Anterior cingulate cortex (tissue), 58 donors: ENCODE results near the gene ORC3.

Experiments used
- DNase-seq, 58 donors: peaks; one replicate each; lab custom pipeline; 2025; lab: John Stamatoyannopoulos, UW

ORC3 gene

GRCh38 chr6:87589693-87590416 lies at the start of gene ORC3, which contains the start of gene RARS2:
TSS of gene ORC3 (plus strand) at chr6:87590135. CDS start at chr6:87590169, 34 bp downstream.
TSS of gene RARS2 (minus strand) at chr6:87589987. CDS start at chr6:87589957, 30 bp downstream.
- DNase-seq: peak; percentile 64 to 98 (median 94)

DNA sequence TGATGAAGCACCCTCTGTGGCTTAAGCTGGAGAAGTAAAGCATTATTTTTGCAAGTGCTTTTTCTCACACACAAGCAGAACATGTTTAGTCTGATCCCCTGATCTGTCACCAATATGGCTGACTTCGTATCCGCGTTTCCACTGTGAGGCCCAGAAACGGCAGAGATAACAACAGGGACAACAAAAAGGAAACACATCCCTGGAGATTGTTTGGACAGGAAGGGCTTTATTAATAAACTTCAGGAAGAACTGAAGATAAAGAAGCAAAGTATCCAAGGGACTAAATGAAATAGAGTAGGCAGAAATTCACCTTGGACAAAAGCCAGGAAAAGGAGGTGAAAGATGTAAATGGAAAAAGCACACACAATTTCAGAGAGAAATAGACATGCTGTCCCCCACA lies 49.4 kb upstream of the ORC3 start:
- DNase-seq: no peak

DNA sequence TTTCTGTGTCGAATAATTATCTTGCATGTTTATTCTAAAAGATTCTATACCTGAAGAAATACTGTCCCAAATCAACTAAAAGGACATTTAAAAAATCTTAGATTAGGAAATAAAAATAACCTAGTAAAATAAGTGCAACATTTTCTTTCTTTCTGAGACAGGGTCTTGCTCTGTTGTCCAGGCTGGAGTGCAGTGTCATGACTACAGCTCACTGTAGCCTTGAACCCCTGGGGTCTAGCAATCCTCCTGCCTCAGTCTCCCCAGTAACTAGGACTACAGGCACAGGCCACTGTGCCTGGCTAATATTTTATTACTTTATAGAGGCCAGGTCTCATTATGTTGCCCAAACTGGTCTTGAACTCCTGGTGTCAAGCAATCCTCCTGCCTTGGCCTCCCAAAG lies 48.9 kb upstream of the ORC3 start:
- no peak for DNase-seq

DNA sequence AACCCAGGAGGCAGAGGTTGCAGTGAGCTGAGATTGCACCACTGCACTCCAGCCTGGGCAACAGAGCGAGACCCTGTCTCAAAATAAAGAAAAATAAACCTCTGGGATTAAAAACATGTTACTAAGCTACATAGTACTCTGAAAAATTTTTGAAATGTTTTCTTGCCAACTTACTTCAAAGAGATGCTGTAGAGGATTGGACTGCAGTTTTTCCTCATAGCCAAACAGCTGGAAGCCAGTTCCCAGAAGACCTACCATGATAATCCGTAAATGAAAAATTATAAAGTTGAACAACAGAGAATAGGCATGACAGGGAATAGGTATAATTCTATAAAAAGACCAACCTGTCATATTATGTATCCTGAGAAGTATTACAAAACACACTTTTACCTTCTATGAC lies 48.2 kb upstream of the ORC3 start:
- no peak for DNase-seq

DNA sequence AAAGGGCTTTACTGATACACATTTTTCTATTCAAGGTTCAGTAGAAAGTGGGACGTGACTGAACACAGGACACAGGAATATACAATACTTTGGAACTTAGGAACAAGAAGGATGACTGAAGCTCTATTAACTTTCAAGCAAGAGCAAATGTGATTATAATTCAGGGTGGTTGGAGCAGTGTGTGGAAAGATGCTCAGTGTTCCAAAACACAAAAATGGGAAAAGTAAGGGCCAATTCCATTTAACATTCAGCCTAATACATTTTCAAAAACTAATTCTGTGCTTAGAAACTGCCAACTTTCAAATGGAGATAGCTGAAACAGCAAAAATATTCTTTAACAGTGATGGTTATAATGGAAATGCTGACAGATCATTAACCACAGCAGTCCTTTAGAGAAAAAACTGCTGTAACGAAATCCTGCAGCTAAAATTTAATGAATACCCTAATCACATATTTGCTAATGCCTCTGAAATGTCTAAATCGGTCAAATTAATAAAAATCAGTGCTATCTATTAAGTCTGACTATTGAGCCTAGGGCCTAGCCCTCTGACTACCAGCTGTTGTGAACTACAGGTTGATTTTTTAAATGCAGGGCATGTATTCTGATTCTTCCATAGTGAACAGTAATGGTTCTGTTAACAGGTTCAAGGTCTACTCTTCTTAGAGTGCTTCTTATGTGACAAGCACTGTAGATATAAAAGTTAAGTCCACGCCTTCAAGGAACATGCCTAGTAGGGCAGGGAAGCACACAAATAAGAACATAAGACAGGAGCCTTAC lies 46.0 kb upstream of the ORC3 start:
- DNase-seq: no peak

DNA sequence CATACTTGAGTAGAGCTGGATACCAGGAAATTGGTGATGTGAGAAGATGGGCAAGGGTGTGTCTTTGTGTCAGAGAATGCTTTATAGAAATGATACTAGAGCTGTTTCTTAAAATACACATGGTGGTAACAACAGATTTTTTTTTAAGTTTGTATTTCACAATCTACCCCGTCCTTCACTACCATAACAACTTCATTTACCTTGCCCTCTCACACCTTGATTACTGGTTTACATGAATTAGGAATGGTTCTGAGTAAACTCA lies 45.5 kb upstream of the ORC3 start:
- no peak for DNase-seq

DNA sequence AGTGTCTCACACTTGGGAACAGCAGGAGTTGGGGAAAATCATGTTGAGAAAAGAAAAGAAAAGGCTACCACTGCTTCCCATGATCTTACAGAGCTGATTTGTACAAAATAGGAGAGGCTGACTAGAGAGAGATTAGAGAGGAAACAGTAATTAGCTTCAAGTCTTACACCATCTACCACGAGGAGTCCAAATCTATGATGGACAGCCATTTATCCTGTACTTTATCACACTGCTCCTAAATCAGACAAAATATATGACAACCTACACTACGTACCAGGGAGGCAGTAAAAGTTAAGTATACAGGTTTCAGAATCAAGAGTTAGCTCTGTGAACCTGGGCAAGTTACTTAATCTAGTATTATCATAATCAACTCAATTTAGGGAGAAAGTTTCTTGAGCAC lies 38.1 kb upstream of the ORC3 start:
- no peak for DNase-seq

DNA sequence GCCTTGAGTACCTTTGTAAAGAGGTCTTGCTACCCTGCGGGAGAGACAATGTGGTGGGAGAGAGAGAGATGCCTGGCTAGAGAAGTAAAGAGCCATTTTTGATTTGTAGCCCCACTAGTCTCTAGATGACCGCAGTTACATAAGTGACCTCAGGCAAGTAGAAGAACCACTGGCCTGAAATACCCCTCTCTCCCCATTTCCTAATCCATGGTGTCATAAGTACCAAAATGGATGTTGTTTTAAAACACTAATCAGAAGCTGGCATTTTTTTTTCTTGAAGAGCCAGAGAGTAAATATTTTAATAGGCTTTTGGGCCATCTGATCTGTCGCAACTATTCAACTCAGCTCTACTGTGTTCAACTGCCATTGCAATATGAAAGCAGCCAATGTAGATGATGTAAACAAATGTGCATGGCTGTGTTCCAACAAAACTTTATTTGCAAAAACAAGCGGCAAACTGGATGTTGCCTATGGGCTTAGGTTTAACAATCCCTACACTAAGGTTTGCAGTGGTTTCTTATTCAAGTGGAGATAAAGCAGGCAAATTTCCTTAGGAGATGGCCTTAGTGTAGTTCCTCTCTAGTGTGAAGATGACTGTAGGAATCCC lies 36.7 kb upstream of the ORC3 start:
- DNase-seq: no peak

GRCh38 chr6:87555506-87555905 lies 34.4 kb upstream of the ORC3 start:
- DNase-seq: no peak

GRCh38 chr6:87558446-87558845 lies 31.5 kb upstream of the ORC3 start:
- no peak for DNase-seq

DNA sequence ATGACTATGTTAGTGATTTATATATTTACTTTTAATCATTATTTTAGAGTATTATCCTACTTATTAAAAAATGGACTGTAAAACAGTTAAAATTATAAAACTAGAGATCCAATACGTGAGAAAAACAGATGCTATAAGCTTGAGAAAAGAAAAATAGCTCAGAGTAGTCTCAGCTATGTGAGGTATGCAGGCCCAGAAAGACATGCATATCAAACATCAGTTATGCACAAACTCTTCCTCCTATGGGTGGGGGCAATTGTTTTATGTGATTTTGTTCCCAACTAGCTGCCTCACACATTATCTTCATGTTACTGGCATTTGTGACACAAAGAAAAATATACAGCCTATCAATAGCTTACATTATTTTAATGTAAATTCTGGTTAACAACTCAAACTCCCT lies 28.9 kb upstream of the ORC3 start:
- DNase-seq: no peak

DNA sequence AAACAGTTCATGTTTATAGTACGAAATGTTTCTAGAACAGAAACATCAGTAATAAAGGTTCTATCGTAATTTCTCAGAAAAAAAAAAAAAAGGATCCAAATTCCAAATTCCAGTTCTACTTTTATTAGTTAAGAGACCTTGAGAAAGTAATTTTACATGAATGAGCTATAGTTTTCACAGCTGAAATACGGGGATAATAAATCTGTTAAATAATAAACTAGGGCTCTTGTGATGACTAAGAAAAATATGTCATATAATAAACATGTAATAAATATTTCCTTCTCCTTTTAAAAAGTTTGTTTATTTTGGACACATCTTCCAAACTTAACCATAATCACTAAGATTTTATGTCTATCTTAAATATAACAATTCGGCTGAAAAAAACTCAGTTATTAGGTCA lies 17.9 kb upstream of the ORC3 start:
- no peak for DNase-seq

GRCh38 chr6:87572883-87573282 lies 17.1 kb upstream of the ORC3 start:
- no peak for DNase-seq

DNA sequence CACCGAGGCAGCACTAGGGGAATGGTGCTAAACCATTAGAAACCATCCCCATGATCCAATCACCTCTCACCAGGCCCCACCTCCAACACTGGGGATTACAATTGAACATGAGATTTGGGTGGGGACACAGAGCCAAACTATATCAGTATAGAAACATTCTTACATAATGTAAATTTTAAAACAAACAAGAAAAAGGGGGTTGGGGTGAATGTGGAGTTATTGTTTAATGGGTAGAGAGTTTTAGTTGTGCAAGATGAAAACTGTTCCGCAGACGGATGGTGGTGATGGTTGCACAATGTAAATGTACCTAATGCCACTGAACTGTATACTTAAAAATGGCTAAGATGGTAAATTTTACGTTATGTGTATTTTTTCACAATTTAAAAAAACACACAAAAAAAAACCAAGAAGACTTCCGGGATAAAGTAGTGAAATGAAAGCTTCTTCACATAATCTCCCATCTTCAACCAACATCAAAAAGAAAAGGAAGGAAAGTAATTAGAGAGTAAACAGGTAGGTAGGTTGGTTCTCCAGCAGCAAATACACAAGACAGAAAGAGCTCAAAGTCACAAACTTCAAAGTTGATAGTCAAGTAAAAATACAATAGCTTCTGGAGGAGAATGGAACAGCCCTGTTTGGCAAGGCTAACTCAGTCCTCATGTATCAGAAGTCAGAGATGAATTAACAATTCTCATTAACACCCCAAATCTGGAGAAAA lies 16.5 kb upstream of the ORC3 start:
- no peak for DNase-seq

GRCh38 chr6:87574237-87574804 lies 15.6 kb upstream of the ORC3 start:
- no peak for DNase-seq

GRCh38 chr6:87575423-87575822 lies 14.5 kb upstream of the ORC3 start:
- no peak for DNase-seq

DNA sequence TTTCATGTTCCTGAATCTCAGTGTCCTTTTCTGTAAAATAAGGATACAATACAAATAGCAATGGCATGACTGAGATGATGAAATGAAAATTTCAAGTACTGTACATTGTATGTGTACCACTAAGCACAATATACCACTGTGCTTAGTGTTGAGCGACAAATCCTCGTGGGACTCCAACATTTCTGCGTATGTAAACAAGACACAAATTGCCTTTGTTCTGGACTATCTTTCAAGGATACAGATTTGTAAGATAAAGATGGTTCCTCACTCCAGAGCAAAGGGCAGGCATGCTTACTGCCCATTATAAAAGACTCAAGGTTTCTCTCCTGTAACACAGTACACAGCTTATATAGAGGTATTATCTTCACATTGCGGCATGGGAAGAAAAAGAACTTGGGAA lies 6.1 kb upstream of the ORC3 start:
- DNase-seq: no peak

GRCh38 chr6:87586371-87587077 lies 3.4 kb upstream of the ORC3 start:
- DNase-seq: no peak

DNA sequence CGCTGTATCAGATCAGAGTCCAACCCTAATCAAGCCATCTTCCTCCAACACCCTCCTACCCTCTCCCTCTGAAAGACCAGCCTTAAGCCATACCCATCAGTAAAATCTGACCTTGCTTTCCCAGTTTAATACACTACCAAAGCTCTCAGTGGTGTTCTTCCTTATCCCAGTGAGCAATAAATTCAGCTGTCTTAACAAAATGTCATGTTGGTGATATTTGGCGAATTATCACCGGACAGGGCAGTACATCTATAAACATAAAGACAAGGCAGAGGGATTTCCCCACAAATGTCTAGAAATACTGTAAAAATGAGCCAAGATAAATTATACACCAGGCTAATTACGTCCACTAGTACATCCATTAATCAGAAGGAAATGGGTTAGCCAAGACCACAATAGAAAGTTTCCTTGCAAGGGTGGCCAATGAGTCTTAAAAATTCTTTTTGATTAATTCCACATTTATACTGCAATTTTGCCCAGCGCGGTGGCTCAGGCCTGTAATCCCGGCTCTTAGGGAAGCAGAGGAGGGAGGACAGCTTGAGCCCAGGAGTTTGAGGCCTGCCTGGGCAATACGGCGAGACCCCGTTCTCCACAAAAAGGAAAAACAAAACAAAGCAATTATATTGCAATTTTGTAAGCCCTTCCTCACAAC lies 1.1 kb upstream of the ORC3 start:
- DNase-seq: no peak

GRCh38 chr6:87590417-87590880 lies 514 bp downstream of the ORC3 start:
- DNase-seq: no peak
